Bronchial epithelial cell (primary cell): ENCODE results near the gene SLC39A7. TPM values are rescaled to one million over a fixed set of nuclear protein-coding genes. Genes with fewer than 3 reads are reported as not detected.

Experiments used
- DNase-seq: peaks from one replicate; pipeline ENCODE4 v3.0.0-alpha.2; 2010; ENCODE audit warnings: low read depth
- FAIRE-seq: peaks from 2 replicates; lab custom pipeline; 2011; peaks lifted over from hg19 to GRCh38; lab: Jason Lieb, UNC
- H3K27me3 ChIP-seq: 2 replicates; pipeline ENCODE4 v1.5.1; 2011; ENCODE audit warnings: low read length; ENCODE audit not compliant: control insufficient read depth, insufficient read depth
- H3K36me3 ChIP-seq: 2 replicates; pipeline ENCODE4 v1.5.1; 2011; ENCODE audit warnings: low read length; ENCODE audit not compliant: control insufficient read depth, insufficient read depth
- H3K4me3 ChIP-seq: 2 replicates; pipeline ENCODE4 v1.5.1; 2011; ENCODE audit warnings: mild to moderate bottlenecking, low read depth, low read length, control low read depth
- CTCF ChIP-seq: IDR thresholded peaks from 2 replicates; pipeline ENCODE4 v1.5.1; 2011; ENCODE audit warnings: mild to moderate bottlenecking, moderate library complexity, low read length, control low read depth, inconsistent platforms; ENCODE audit not compliant: insufficient read depth, severe bottlenecking
- total RNA-seq: library from RNA; depleted of rRNA; stranded (reverse); fragments of >200 nt; gene quantifications from 2 replicates; pipeline ENCODE4 v1.2.1, GENCODE V29; 2014

Gene SLC39A7
- total RNA-seq, 1 donor from 2014 or later = 94.0 TPM

- Histone ChIP-seq H3K36me3 (peaks cover 13% of the 10 kb centered on the region), H3K27me3 (no peaks in the 10 kb centered on the region), H3K4me3 (peak overlapping the region; percentile 92)
- DNase-seq (no peak), FAIRE-seq (no peak)
- no peak for TF ChIP-seq CTCF
Observed at GRCh38 chr6:33204165-33204414, 3.4 kb downstream of the SLC39A7 start.

- FAIRE-seq = no peak
Observed at GRCh38 chr6:33204415-33205190, 3.9 kb downstream of the SLC39A7 start, which contains the start of gene HSD17B8. TSS of gene HSD17B8 (plus strand) at chr6:33204655. CDS start at chr6:33204669, 14 bp downstream.

GRCh38 chr6:33205191-33206026 is 4.7 kb downstream of the SLC39A7 start:
- peaks cover 17% of the 10 kb centered on the region for H3K36me3 ChIP-seq
- DNase-seq (peak; percentile 82), FAIRE-seq (no peak)
- H3K27me3 ChIP-seq = no peaks in the 10 kb centered on the region
- H3K4me3 ChIP-seq = peak overlapping the region; percentile 92
- TF ChIP-seq CTCF = peak; percentile 16

More at GRCh38 chr6:33204415-33205190, 3.9 kb downstream of the SLC39A7 start, which contains the start of gene HSD17B8:
- Histone ChIP-seq H3K36me3 (peaks cover 13% of the 10 kb centered on the region), H3K4me3 (peak within 1 kb of the TSS; percentile 92), H3K27me3 (no peaks in the 10 kb centered on the region)
- peak; percentile 82 for DNase-seq
- no peak for TF ChIP-seq CTCF

- FAIRE-seq (no peak), DNase-seq (peak; percentile 8)
- no peak overlapping the region for H3K4me3 ChIP-seq
- H3K36me3 ChIP-seq = peaks cover 17% of the 10 kb centered on the region
- no peak for TF ChIP-seq CTCF
- no peaks in the 10 kb centered on the region for H3K27me3 ChIP-seq
Observed at GRCh38 chr6:33206027-33206863, 5.6 kb downstream of the SLC39A7 start.

- peak overlapping the region; percentile 83 for H3K4me3 ChIP-seq
- H3K36me3 ChIP-seq = peaks cover 17% of the 10 kb centered on the region
- peak; percentile 70 for DNase-seq
- FAIRE-seq = no peak
- no peak for TF ChIP-seq CTCF
- H3K27me3 ChIP-seq = no peaks in the 10 kb centered on the region
Observed at GRCh38 chr6:33206864-33207551, 6.3 kb downstream of the SLC39A7 start.
